Measurements from ENCODE around the gene GRM1. TPM values are rescaled to one million over a fixed set of nuclear protein-coding genes. Genes with fewer than 3 reads are reported as not detected.

The GRM1 gene
- total RNA-seq, 2 donors from 2014 or later: 0.57 to 0.62 TPM

DNA sequence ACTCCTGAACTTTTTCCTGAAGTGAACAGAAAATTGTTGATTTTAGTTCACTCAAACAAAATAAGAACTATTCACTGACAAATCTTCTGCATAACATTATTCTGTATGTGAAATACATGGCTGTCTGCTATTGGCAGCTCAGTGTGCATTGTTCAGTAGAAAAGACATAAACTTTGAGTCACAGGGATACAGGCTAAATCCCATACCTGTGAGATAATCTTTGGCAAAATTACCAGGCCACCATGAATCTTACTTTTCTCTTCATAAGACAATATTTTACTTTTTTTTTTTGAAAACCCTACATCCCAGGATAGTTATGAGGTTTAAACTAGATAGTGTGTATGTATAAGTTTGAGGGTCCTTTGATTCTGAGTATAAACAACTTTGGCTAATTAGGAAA lies 224.8 kb downstream of the GRM1 start:
- Histone ChIP-seq H3K4me3 (ENCODE audit: low read length) (no peak overlapping the region), H3K4me1 (ENCODE audit: control insufficient read depth, insufficient read depth, low read length) (no peaks in the 10 kb centered on the region), H3K27me3 (ENCODE audit: control insufficient read depth, insufficient read depth, low read length, poor library complexity, severe bottlenecking) (no peaks in the 10 kb centered on the region), H3K27ac (ENCODE audit: low read depth, low read length) (peak overlapping the region; percentile 38), H3K9ac (ENCODE audit: extremely low read depth, low read length, poor library complexity, severe bottlenecking) (no peak overlapping the region), H3K9me3 (ENCODE audit: control insufficient read depth, low read length) (no peaks in the 10 kb centered on the region), H3K36me3 (ENCODE audit: control insufficient read depth, insufficient read depth, low read length) (no peaks in the 10 kb centered on the region)
- Mint-ChIP-seq H3K9me3 (peaks cover 2% of the 10 kb centered on the region), H3K27me3 (ENCODE audit: insufficient read depth) (no peaks in the 10 kb centered on the region), H3K36me3 (ENCODE audit: low read depth) (peaks cover under 1% of the 10 kb centered on the region), H3K4me1 (no peaks in the 10 kb centered on the region), H3K27ac (no peak overlapping the region), H3K4me3 (no peak overlapping the region)
- no peak for DNase-seq
- TF ChIP-seq, protein P1, sequence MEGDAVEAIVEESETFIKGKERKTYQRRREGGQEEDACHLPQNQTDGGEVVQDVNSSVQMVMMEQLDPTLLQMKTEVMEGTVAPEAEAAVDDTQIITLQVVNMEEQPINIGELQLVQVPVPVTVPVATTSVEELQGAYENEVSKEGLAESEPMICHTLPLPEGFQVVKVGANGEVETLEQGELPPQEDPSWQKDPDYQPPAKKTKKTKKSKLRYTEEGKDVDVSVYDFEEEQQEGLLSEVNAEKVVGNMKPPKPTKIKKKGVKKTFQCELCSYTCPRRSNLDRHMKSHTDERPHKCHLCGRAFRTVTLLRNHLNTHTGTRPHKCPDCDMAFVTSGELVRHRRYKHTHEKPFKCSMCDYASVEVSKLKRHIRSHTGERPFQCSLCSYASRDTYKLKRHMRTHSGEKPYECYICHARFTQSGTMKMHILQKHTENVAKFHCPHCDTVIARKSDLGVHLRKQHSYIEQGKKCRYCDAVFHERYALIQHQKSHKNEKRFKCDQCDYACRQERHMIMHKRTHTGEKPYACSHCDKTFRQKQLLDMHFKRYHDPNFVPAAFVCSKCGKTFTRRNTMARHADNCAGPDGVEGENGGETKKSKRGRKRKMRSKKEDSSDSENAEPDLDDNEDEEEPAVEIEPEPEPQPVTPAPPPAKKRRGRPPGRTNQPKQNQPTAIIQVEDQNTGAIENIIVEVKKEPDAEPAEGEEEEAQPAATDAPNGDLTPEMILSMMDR (conservative IDR thresholded peaks at IDR 0.05): no peak

DNA sequence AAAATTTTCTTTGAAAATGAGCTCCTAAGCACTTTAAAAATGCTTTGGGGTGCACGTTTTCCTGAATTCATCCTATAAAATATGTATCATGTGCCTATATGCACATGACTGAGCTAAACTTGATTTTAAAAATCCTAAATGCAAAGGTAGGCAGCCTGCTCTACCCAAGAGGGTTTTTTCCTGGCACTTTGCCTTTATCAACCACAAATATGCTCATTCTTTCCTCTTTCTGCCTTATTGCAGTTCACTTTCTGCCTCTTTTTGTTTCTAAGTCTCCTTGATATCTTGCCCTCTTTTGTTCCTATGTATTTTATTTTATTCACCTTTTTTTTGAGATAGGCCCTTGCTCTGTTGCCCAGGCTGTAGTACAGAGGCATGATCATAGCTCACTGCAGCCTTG lies 229.3 kb downstream of the GRM1 start:
- Mint-ChIP-seq H3K4me1 (no peaks in the 10 kb centered on the region), H3K36me3 (ENCODE audit: low read depth) (no peaks in the 10 kb centered on the region), H3K9me3 (no peaks in the 10 kb centered on the region), H3K4me3 (no peak overlapping the region), H3K27me3 (ENCODE audit: insufficient read depth) (no peaks in the 10 kb centered on the region), H3K27ac (no peak overlapping the region)
- Histone ChIP-seq H3K27ac (ENCODE audit: low read depth, low read length) (no peak overlapping the region), H3K4me1 (ENCODE audit: control insufficient read depth, insufficient read depth, low read length) (no peaks in the 10 kb centered on the region), H3K4me3 (ENCODE audit: low read length) (no peak overlapping the region), H3K9me3 (ENCODE audit: control insufficient read depth, low read length) (no peaks in the 10 kb centered on the region), H3K9ac (ENCODE audit: extremely low read depth, low read length, poor library complexity, severe bottlenecking) (no peak overlapping the region), H3K36me3 (ENCODE audit: control insufficient read depth, insufficient read depth, low read length) (no peaks in the 10 kb centered on the region), H3K27me3 (ENCODE audit: control insufficient read depth, insufficient read depth, low read length, poor library complexity, severe bottlenecking) (no peaks in the 10 kb centered on the region)
- DNase-seq: no peak
- WGBS, 2 experiments (ENCODE audit: insufficient coverage in 1 of 2, insufficient read length in 1 of 2): 80 to 84% methylated on average over 1 of the region's 1 CpG
- TF ChIP-seq, protein P1 (conservative IDR thresholded peaks at IDR 0.05): no peak

DNA sequence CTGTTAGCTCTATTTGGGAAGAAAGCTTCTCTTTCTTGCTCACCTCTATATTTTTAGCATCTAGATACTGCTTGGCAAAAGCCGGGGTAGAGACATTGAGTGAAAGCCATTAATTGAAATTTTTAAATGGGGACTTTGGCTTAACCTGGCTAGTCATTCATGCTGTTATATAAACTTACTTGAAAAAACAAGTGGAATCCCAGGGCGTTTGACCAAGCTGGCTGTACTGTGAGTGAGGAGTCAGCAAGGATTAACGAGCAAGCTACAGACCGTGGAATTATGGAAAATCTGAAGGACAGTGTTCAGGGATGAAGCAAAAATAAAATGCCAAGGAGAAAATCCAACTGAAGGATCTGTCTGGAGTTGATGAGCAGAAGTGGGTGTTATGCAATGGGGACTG lies 232.0 kb downstream of the GRM1 start:
- Histone ChIP-seq H3K4me1 (ENCODE audit: control insufficient read depth, insufficient read depth, low read length) (no peaks in the 10 kb centered on the region), H3K9ac (ENCODE audit: extremely low read depth, low read length, poor library complexity, severe bottlenecking) (no peak overlapping the region), H3K27ac (ENCODE audit: low read depth, low read length) (no peak overlapping the region), H3K4me3 (ENCODE audit: low read length) (no peak overlapping the region), H3K36me3 (ENCODE audit: control insufficient read depth, insufficient read depth, low read length) (no peaks in the 10 kb centered on the region), H3K27me3 (ENCODE audit: control insufficient read depth, insufficient read depth, low read length, poor library complexity, severe bottlenecking) (no peaks in the 10 kb centered on the region), H3K9me3 (ENCODE audit: control insufficient read depth, low read length) (no peaks in the 10 kb centered on the region)
- DNase-seq: no peak
- TF ChIP-seq, protein P1 (conservative IDR thresholded peaks at IDR 0.05): no peak
- Mint-ChIP-seq H3K36me3 (ENCODE audit: low read depth) (no peaks in the 10 kb centered on the region), H3K4me3 (no peak overlapping the region), H3K27ac (no peak overlapping the region), H3K4me1 (no peaks in the 10 kb centered on the region), H3K9me3 (peaks cover 7% of the 10 kb centered on the region), H3K27me3 (ENCODE audit: insufficient read depth) (no peaks in the 10 kb centered on the region)
- 91 to 97% methylated on average over 3 to 4 of the region's 4 CpGs for WGBS, 2 experiments (ENCODE audit: insufficient coverage in 1 of 2, insufficient read length in 1 of 2)

Data from endodermal cell (in vitro differentiated cells).